Retinal pigment epithelial cell (primary cell): Measurements from ENCODE around the gene TMEM38A.

Source experiments
- DNase-seq: peaks from one replicate; pipeline ENCODE4 v3.0.0-alpha.2; 2010; ENCODE audit warnings: low read depth
- H3K4me3 ChIP-seq: 2 replicates; pipeline ENCODE4 v1.5.1; 2011; ENCODE audit warnings: mild to moderate bottlenecking, low read length, control low read depth, moderate library complexity
- TF ChIP-seq, protein P1 (sequence below): conservative IDR thresholded peaks from 2 replicates; pipeline ENCODE4 v1.5.1; 2011; ENCODE audit warnings: low read depth, low read length, control low read depth, inconsistent platforms

The TMEM38A gene

DNA sequence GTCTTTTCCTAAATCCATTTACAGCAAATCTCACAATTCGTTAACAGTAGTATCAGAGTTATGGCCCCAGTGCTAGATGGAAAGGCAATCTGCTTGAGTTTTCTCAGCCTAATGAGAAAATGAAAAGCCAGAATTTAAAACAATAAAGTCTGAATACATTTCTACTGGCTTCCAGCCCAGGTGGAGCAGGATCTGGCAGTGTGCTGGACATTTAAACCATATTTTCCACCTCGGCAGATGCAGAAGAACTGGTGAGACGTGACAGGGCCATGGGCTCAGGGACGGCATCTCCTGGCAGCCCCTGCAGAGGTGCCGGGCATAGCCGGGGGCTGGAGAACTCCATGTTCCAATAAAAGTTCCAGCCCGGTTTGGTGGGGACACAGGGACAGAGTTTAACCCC is 8.1 kb upstream of the TMEM38A start:
- H3K4me3 ChIP-seq = no peak overlapping the region
- TF ChIP-seq, protein P1, sequence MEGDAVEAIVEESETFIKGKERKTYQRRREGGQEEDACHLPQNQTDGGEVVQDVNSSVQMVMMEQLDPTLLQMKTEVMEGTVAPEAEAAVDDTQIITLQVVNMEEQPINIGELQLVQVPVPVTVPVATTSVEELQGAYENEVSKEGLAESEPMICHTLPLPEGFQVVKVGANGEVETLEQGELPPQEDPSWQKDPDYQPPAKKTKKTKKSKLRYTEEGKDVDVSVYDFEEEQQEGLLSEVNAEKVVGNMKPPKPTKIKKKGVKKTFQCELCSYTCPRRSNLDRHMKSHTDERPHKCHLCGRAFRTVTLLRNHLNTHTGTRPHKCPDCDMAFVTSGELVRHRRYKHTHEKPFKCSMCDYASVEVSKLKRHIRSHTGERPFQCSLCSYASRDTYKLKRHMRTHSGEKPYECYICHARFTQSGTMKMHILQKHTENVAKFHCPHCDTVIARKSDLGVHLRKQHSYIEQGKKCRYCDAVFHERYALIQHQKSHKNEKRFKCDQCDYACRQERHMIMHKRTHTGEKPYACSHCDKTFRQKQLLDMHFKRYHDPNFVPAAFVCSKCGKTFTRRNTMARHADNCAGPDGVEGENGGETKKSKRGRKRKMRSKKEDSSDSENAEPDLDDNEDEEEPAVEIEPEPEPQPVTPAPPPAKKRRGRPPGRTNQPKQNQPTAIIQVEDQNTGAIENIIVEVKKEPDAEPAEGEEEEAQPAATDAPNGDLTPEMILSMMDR = no peak
- DNase-seq = no peak

DNA sequence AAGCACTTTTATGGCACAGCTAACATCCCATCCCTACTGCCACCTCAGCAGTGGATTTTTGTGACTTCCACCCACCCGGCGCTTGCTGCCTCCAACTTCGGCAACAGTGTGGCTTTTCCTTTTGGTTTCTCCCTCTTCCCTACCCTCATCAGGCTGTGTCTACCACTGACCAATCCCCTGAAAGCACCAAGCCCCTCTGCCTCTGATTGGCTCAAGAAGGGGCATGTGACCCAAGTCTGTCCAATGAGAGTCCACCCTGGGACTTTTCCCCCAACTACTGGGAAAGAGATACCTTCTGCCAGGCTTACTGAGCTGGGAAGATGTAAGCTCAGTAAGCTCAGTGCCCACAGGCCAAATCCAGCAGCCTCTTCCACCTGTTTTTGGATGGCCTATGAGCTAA is 6.8 kb upstream of the TMEM38A start:
- no peak for DNase-seq
- TF ChIP-seq, protein P1 = no peak
- no peak overlapping the region for H3K4me3 ChIP-seq

GRCh38 chr19:16654627-16655026 is 6.3 kb upstream of the TMEM38A start:
- H3K4me3 ChIP-seq = no peak overlapping the region
- TF ChIP-seq, protein P1 = no peak
- DNase-seq = no peak

DNA sequence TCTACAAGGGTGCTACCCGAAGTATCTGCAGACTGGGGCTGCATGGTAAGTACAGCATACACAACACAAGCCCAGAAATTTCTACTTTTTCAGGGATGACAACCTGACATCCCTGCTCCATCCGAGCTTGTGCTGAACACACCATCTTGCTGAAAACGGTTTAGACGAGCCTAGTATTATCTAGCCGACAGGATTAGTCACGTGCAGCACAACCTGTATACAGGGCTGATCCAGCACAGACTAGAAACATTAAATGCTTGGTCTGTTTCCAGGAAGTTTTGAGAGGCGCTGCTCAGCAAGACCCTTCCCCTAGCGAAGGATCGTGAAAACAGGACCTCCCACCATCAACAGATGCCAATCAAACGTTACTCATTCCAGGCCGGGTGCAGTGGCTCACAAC is 5.2 kb upstream of the TMEM38A start:
- no peak for DNase-seq
- TF ChIP-seq, protein P1 = no peak
- H3K4me3 ChIP-seq = no peak overlapping the region

- no peak for DNase-seq
- no peak overlapping the region for H3K4me3 ChIP-seq
- TF ChIP-seq, protein P1 = no peak
Measured at GRCh38 chr19:16657384-16657783, 3.6 kb upstream of the TMEM38A start.

DNA sequence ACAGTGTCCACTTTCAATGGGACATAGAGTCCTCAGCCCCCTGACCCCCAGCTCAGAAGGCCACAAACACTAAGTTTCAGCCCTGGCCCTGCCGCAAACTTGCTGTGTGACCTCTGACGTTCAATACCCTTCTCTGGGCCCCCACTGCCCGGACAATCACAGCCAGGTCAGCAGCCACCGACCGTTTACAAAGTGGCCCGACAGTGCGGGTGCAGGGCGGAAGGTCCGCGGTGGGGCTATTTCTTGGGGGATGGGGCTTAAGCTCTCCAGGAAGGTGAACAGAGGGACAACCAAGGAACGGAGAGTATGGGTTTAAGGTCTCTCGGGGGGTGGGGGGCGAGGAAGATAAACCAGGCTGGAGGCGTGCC is 1.5 kb upstream of the TMEM38A start:
- TF ChIP-seq, protein P1 = no peak
- peak overlapping the region; percentile 95 for H3K4me3 ChIP-seq
- no peak for DNase-seq

DNA sequence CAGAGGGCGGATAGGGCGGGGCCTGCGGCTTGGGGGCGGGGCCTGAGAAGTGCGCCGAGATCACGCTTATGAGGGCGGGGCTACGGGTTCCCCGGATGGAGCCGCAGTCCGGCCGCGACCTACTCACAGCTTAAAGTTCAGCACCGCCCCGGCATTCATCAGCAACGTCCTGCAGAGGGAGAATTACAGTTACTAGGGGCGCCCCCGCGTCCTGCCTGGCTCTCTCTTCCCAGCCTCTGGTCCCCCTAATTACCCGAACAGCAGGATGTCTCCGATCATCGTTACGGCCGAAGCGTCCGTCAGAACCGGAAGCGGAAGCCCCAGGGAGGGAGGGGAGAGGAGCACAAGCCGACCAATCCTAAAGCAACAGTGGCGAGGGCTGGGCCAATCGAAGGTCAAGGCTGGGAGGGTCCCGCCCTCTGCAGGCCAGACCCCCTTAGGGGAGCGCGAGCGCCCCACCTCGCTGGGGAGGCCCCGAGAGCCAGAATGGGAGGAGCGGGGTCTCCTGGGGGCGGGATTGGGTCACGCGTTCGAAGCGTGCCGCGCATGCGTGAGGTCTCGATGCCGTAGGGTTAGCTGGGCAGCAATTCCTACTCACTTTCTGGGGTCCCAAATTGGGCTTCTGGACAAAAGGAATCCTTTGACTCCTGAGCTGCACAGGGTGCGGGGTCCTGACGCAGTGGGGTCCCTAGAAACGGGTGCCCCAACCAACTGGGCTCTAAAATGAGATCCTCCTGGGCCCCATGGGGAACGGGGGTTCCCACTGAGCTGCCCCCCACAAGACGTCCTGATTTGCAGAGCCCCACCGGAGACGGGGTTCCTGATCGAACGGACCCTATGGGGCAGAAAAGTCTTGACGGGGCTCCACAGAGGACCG is 869 bp upstream of the TMEM38A start, which contains the start of gene SMIM7:
SMIM7 (minus strand) TSS at position 313 of the 877 bp plus-strand sequence; CDS start at position 279, 34 bp downstream.
- DNase-seq = peak; percentile 96
- TF ChIP-seq, protein P1 = peak; percentile 16

More for the DNA sequence above, 869 bp upstream of the TMEM38A start, which contains the start of gene SMIM7:
- peak within 1 kb of the TSS; percentile 95 for H3K4me3 ChIP-seq
